HG03565 (cell line): Measurements from ENCODE around the gene PAGE1.
"Not testable (repeated sequence)": the region's sequence is repeated elsewhere in the genome, so short reads cannot be mapped to it uniquely, and the experiment has no call there.

Source experiments
- ATAC-seq: cut with Tn5 transposase; IDR thresholded peaks from one replicate; pipeline ENCODE4 v1.9.1; 2021; ENCODE audit warnings: mild to moderate bottlenecking, moderate library complexity; ENCODE audit not compliant: unreplicated experiment

The PAGE1 gene

GRCh38 chrX:49695276-49696180 is at the start of gene PAGE1:
Gene PAGE1 (minus strand): TSS chrX:49695984. CDS start chrX:49694770, 1,214 bp downstream.
- ATAC-seq, result no peak

DNA sequence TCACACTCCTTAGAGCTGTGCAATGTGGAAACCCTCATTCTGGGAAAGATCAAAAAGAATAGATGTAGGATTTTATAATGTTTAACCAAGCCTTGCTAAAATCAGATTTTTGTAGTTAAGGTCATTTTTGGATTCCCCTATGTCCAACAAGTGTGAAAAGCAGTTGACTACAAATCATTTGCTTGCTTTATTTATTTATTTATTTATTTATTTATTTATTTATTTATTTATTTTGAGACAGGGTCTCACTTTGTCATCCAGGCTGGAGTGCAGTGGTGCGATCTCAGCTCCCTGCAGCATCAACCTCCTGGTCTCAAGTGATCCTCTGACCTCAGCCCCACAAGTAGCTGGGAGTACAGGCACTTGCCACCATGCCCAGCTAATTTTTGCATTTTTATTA is 45.7 kb upstream of the PAGE1 start:
- ATAC-seq, result not testable (repeated sequence)

DNA sequence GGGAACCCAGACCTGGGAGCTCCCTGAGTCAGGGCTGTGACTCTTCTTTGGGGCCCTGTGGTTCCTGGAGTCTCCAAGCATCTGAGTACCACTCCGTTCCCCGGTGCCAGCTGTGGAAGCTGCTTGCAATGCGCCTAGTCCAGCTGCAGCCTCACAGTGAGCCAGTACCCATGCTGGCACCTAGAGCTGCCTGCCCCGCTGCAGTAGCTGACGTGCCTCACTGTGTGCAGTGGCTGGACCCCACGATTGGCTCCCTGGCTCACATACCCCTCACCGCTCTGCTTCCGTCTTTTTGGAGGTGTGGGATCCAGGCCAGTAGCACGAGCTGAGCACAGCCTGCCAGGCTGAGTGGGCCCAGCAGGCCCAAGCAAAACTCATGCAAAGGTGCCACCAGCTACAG is 32.1 kb upstream of the PAGE1 start:
- ATAC-seq, result no peak

DNA sequence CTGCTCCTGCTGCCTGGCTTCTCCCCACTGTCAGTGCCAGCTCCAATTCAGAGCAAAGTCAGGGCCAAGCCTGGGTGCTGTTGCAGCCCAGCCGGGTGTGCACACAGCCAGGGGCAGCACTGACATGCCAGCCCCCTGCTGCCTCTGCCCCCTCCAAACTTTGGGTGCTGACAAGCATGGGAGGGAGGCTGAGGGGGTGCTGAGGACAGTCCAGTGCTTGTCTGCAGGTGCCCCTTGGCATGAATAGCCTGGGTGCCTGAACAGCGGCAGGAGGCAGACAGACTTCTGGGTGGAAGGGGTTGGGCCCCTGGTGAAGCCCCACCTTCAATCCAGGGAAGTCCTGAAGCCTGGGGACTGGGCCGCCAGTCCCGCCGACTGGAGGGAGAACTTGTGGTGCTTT is 31.2 kb upstream of the PAGE1 start:
- no peak for ATAC-seq

- no peak for ATAC-seq
These were observed 30.4 kb upstream of the PAGE1 start for GRCh38 chrX:49725923-49726904.

- ATAC-seq, result no peak
These were observed 29.6 kb upstream of the PAGE1 start for GRCh38 chrX:49725401-49725800.

GRCh38 chrX:49720106-49720505 is 24.3 kb upstream of the PAGE1 start:
- not testable (repeated sequence) for ATAC-seq

DNA sequence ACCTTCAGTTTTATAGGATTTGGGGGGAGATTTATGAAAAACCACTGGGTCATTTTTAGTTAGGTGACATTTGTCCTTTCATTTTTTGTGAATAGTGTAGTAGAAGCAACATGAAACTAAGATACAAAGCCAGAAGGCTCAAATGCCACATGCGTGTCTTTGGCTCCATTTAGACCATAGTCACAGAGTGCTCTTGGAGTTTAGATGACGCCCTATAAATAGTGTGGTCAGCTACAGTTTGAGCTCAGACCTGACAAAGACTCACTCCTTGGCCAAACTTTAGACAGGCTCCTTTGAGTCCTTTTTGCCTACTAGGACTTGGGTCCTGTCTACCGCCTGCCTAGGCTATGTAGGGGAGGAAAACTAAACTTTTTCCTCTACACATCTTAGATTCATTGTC is 16.8 kb upstream of the PAGE1 start:
- no peak for ATAC-seq

- no peak for ATAC-seq
These were observed 15.0 kb upstream of the PAGE1 start for GRCh38 chrX:49710744-49711319.

DNA sequence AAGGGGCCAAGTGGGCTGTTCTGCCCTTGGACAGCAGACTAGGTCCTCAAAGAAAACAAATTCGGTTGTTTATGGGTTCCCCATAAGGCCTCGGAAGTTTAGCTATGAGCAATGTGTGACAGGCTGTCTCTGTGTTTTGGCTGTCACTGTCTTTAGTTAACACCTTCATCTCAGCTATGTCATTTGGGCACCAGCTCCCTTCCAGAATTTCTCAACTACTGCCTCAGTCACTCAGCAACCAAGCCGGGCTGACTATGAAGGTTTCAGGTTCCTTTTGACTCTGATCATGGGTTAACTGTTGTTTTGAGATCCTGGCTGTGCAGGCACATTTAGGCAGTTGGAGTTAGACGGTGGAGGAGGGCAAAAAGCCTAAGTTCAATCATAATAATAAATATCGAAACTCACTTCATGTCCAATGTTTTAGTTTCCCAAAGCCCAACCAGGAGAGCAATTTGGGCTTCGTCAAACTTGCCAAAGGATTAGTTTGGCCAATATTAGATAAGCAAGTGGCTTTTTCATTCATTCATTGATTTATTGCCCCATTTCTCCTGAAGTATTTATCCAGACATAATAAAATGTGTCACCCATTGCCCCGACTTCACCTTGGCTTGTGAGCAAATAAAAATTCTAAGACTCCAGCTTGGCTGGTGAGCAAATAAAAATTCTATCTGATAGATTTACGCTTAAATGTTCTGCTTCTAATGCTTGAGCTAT is 9.1 kb upstream of the PAGE1 start:
- ATAC-seq, result no peak

DNA sequence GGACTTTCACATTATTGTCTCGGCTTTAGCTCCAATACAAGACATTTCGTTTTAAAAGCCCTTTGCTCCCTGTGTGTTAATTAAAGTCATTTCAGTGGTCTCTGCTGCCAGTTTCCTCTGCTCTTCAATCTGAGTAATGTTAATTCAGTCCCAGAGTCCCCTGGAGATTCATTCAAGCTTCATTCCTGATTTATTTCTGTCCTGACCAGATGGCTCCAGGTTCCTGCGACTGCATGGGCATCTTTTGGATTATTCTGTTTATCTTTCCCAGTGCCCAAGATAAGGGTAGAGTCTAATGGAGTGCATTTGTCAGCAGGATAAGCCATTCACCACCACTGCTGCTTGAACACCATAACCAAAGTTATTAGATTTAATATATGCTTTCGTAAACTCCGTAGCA is 6.1 kb upstream of the PAGE1 start:
- ATAC-seq, result no peak

- no peak for ATAC-seq
These were observed 5.5 kb upstream of the PAGE1 start for GRCh38 chrX:49701323-49701722.

GRCh38 chrX:49675075-49675719 is 20.6 kb downstream of the PAGE1 start:
- ATAC-seq, result no peak

GRCh38 chrX:49673394-49673793 is 22.4 kb downstream of the PAGE1 start:
- ATAC-seq, result no peak

DNA sequence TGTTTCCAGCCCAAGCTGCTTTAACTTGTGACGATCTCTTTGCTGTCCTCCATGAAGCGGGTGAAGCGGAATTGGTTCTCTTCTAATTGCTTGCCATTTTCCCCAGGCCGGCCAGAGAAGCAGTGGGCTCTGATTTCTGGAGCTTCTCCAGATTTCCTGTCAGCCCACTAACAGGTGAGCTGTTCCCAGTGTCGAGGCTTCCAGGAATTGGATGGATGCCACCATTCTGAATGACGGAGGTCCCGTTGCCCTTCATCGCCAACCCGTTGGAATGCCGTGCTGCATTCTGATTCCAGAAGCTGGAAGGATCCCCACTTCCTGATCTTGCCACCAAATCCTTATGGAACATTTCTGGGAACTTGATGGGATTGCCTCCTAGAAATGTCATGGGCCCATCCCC is 31.0 kb downstream of the PAGE1 start:
- no peak for ATAC-seq

- no peak for ATAC-seq
These were observed 33.9 kb downstream of the PAGE1 start for GRCh38 chrX:49661881-49662280.

- no peak for ATAC-seq
These were observed 36.0 kb downstream of the PAGE1 start for GRCh38 chrX:49659771-49660170.

DNA sequence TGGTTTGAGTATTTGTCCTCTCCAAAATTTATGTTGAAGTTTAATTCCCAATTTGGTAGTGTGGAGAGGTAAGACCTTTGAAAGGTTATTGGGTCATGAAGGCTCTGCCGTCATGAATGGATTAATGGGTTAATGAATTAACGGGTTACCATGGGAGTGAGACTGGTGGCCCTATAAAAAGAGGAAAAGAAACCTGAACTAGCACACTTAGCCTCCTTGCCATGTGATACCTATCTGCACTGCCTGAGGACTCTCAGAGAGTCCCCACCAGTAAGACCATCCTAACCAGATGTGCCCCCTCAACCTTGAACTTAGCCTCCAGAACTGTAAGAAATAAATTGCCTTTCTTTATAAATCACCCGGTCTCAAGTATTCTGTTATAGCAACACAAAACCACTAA is 39.3 kb downstream of the PAGE1 start:
- ATAC-seq, result no peak

DNA sequence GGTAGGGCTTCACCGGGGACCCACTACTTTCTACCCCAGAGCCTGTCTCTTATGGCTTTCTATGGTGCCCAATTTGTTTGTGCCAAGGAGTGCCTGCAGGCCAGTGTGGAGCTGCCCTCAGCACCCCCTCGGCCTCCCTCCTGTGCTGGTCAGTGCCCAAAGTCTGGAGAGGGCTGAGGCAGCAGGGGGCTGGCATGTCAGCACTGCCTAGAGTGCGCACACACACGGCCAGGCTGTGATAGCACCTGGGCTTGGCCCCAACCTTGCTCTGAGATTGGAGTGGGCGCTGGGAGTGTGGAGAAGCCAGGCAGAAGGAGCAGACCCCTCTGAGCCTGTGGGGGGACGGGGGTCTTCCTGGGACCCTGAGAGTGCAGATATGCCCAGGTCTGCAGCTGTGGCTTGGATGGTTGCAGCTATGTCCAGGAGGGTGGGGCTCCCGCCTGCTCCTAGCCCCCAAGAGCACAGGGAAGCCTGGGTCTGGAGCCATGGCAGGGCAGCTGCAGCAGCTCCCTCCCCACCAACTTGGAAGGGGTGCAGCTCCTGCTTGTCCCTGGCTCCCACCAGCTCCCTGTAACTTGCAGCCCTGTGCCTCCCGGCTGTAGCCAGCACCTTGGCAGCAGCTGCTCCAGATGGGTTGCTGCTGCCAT is 50.7 kb downstream of the PAGE1 start:
- ATAC-seq, result no peak
